Measurements from ENCODE around the gene LMOD2.
"Not testable (repeated sequence)": the region's sequence is repeated elsewhere in the genome, so short reads cannot be mapped to it uniquely, and the experiment has no call there.

The LMOD2 gene

GRCh38 chr7:123627851-123628250 is 27.8 kb upstream of the LMOD2 start:
- TF ChIP-seq, protein P1, sequence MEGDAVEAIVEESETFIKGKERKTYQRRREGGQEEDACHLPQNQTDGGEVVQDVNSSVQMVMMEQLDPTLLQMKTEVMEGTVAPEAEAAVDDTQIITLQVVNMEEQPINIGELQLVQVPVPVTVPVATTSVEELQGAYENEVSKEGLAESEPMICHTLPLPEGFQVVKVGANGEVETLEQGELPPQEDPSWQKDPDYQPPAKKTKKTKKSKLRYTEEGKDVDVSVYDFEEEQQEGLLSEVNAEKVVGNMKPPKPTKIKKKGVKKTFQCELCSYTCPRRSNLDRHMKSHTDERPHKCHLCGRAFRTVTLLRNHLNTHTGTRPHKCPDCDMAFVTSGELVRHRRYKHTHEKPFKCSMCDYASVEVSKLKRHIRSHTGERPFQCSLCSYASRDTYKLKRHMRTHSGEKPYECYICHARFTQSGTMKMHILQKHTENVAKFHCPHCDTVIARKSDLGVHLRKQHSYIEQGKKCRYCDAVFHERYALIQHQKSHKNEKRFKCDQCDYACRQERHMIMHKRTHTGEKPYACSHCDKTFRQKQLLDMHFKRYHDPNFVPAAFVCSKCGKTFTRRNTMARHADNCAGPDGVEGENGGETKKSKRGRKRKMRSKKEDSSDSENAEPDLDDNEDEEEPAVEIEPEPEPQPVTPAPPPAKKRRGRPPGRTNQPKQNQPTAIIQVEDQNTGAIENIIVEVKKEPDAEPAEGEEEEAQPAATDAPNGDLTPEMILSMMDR (IDR thresholded peaks at IDR 0.05; ENCODE audit: borderline replicate concordance, control extremely low read depth, extremely low read depth, insufficient read depth, missing control alignments): no peak
- DNase-seq (ENCODE audit: low spot score): no peak
- in situ Hi-C loops (cut with MboI; ENCODE audit: low sequenced_read_pairs, unreplicated experiment): no loop called here

DNA sequence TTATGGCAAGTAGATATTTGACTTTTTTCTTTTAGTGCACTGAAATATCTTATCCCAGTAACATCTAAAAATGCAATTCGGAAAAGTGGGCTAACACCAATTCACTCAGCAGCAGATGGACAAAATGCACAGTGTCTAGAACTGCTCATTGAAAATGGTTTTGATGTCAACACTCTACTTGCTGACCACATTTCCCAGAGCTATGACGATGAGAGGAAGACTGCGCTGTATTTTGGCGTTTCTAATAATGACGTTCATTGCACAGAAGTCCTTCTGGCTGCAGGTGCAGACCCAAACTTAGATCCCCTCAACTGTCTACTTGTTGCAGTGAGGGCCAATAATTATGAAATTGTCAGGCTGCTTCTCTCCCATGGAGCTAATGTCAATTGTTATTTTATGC is 26.8 kb upstream of the LMOD2 start:
- no peak for DNase-seq (ENCODE audit: low spot score)
- TF ChIP-seq, protein P1 (IDR thresholded peaks at IDR 0.05; ENCODE audit: borderline replicate concordance, control extremely low read depth, extremely low read depth, insufficient read depth, missing control alignments): no peak
- in situ Hi-C loops (cut with MboI; ENCODE audit: low sequenced_read_pairs, unreplicated experiment): no loop called here

DNA sequence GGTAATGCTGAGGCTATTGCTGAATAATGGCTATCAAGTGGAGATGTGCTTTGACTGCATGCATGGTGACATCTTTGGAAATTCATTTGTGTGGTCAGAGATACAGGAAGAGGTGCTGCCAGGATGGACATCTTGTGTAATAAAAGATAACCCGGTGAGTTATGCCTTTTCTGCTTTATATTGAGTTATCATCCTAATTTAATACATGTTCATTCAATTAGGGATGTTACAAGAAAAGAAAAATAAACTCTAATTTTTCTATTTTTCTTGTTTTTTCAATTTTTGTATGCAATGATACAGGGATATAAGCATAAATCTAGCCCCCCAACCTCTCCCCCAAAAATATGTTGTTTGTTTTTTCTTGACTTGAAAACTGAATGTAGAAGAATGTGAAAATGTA is 26.4 kb upstream of the LMOD2 start:
- TF ChIP-seq, protein P1 (IDR thresholded peaks at IDR 0.05; ENCODE audit: borderline replicate concordance, control extremely low read depth, extremely low read depth, insufficient read depth, missing control alignments): no peak
- in situ Hi-C loops (cut with MboI; ENCODE audit: low sequenced_read_pairs, unreplicated experiment): no loop called here
- no peak for DNase-seq (ENCODE audit: low spot score)

DNA sequence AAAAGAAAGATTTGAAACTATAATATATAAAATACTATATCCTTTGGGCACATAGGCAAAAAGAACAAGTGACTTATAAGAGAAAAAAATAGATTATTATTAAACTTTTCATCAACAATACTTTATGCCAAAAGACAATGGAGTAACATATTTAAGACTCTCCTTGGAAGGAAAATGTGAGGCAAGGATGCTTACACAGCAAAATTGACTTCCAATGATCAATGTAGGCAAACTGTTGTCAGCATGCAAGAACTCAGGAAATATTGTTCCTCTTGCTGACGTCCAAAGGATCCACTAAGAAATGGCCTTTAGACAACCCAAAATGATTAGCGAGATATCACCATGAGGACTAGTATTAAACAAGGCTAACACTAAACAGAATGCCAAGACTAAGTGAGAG is 22.9 kb upstream of the LMOD2 start:
- TF ChIP-seq, protein P1 (IDR thresholded peaks at IDR 0.05; ENCODE audit: borderline replicate concordance, control extremely low read depth, extremely low read depth, insufficient read depth, missing control alignments): no peak
- DNase-seq (ENCODE audit: low spot score): no peak
- in situ Hi-C loops (cut with MboI; ENCODE audit: low sequenced_read_pairs, unreplicated experiment): no loop called here

DNA sequence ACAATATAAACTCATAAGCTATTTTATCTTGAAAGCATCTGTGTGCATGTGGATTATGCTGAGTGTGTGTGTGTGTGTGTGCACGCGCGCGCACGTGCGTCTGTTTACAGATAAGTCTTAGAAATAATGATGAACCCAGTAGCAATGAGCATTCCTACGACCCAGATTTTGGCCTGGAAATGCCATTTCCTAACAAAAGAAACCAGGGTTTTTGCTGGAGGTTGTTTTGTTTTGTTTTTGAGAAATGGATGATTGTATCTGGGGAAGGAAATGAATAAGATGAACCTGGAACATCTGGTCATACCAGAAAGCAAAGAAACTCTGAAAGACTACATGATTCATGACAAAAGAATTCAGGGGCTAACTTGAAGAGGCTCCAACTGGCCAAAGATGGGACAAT is 22.1 kb upstream of the LMOD2 start:
- DNase-seq (ENCODE audit: low spot score): no peak
- in situ Hi-C loops (cut with MboI; ENCODE audit: low sequenced_read_pairs, unreplicated experiment): no loop called here
- TF ChIP-seq, protein P1 (IDR thresholded peaks at IDR 0.05; ENCODE audit: borderline replicate concordance, control extremely low read depth, extremely low read depth, insufficient read depth, missing control alignments): no peak

- DNase-seq (ENCODE audit: low spot score); in situ Hi-C loops (cut with MboI; ENCODE audit: low sequenced_read_pairs, unreplicated experiment): not testable (repeated sequence)
Observed at GRCh38 chr7:123634011-123634573, 21.6 kb upstream of the LMOD2 start.

DNA sequence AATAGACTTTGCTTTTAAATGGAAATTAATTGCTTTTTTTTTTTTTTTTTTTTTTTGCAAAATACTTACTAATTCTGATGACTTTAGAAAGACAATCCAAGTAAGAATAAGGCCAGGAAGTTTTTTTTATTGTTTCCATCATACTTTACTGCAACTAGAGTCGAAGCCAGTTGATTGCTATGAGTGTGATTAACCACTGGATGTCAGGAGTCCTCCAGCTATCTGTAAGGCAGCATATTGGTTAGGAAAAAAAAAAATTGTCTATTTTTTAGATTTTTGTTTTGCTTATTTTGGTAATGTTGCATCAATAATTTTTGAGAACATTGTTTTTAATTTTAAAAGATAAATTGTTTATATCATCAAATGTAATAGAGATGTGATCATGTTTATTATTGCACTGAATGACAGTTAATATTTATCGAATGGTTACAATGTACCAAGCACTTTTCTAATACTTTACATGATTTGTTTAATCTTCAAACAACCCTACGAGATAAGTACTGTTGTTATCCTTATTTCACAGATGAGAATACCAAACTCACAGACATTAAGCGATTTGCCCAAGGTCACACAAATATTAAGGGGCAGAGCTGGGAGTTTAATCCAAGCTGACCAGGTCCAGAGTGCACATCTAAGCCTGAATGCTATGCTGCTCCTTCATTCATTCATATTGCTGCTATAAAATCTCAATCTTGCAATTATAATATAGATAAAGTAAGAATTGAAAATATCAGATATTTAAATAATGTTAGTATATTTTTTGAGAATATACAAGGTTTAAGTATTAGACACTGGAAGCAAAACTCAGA is 19.9 kb upstream of the LMOD2 start:
- peak; percentile 22 for DNase-seq (ENCODE audit: low spot score)
- in situ Hi-C loops (cut with MboI; ENCODE audit: low sequenced_read_pairs, unreplicated experiment): no loop called here
- TF ChIP-seq, protein P1 (IDR thresholded peaks at IDR 0.05; ENCODE audit: borderline replicate concordance, control extremely low read depth, extremely low read depth, insufficient read depth, missing control alignments): peak; percentile 31
